ENCODE results near the gene ENPP3. TPM values are rescaled to one million over a fixed set of nuclear protein-coding genes. Genes with fewer than 3 reads are reported as not detected.

Gene ENPP3
- total and polyA plus RNA-seq, 2 experiments from 2014 or later: not detected

DNA sequence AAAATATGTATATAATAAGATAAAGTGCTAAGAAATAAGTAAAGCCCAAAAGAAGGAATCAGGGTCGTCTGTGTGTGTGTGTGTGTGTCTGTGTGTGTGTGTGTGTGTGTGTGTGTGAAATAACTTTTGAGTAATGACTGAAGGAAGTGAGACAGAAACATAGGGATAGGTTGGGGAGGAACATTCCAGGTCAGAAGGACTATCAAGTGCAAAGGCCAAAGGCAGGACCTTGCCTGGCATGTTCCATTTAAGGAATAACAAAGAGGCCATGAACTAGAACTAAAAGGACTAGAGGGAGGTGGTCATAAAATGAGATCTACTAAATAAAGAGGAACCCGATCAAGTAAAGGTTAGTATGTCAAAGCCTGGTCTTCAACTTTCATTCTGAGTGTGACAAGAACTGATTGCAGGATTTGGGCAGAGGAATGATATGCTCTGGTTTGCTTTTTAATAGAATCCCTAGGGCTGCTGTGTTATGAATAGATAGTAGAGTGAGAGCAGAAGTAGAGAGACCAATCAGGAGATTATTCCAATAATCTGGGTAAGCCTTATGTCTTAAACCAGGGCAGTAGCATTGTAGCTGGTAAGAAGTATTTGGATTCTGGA lies 6.9 kb downstream of the ENPP3 start:
- Histone ChIP-seq H3F3A (replicated peaks; ENCODE audit: low read depth) (no peaks in the 10 kb centered on the region), H3K4me3 (no peak overlapping the region), H3K79me2 (replicated peaks; ENCODE audit: insufficient read depth) (no peaks in the 10 kb centered on the region), H3K27ac (ENCODE audit: low read depth) (no peak overlapping the region), H2AFZ (no peak overlapping the region), H3K27me3 (ENCODE audit: insufficient read depth) (no peaks in the 10 kb centered on the region; the same call in 1 of the 2 replicates), H3K4me1 (ENCODE audit: insufficient read depth) (no peaks in the 10 kb centered on the region), H3K9me2 (ENCODE audit: insufficient read depth) (no peaks in the 10 kb centered on the region), H3K4me2 (no peak overlapping the region), H4K20me1 (replicated peaks; ENCODE audit: insufficient read depth) (no peaks in the 10 kb centered on the region), H3K36me3 (ENCODE audit: insufficient read depth) (no peaks in the 10 kb centered on the region)
- Mint-ChIP-seq H3K36me3 (ENCODE audit: low read depth) (no peaks in the 10 kb centered on the region), H3K9me3 (no peaks in the 10 kb centered on the region), H3K27me3 (ENCODE audit: insufficient read depth, low read depth, poor library complexity) (no peaks in the 10 kb centered on the region), H3K4me1 (no peaks in the 10 kb centered on the region), H3K4me3 (no peak overlapping the region), H3K27ac (no peak overlapping the region)
- no peak for TF ChIP-seq CREB1 (CRISPR knock-in tag; IDR thresholded peaks at IDR 0.05; ENCODE audit: low read depth)
- TF ChIP-seq POLR2AphosphoS5 (IDR thresholded peaks at IDR 0.05; ENCODE audit: low read depth): no peak
- TF ChIP-seq ZNF114 (CRISPR knock-in tag; IDR thresholded peaks at IDR 0.05): no peak
- TF ChIP-seq EZH2 (IDR thresholded peaks at IDR 0.05; ENCODE audit: low read depth, unreplicated experiment): no peak
- TF ChIP-seq, protein P1, sequence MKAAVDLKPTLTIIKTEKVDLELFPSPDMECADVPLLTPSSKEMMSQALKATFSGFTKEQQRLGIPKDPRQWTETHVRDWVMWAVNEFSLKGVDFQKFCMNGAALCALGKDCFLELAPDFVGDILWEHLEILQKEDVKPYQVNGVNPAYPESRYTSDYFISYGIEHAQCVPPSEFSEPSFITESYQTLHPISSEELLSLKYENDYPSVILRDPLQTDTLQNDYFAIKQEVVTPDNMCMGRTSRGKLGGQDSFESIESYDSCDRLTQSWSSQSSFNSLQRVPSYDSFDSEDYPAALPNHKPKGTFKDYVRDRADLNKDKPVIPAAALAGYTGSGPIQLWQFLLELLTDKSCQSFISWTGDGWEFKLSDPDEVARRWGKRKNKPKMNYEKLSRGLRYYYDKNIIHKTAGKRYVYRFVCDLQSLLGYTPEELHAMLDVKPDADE (IDR thresholded peaks at IDR 0.05): no peak
- TF ChIP-seq JUNB (IDR thresholded peaks at IDR 0.05; ENCODE audit: unreplicated experiment): no peak
- ATAC-seq: no peak
- no peak for DNase-seq (ENCODE audit: low spot score)

DNA sequence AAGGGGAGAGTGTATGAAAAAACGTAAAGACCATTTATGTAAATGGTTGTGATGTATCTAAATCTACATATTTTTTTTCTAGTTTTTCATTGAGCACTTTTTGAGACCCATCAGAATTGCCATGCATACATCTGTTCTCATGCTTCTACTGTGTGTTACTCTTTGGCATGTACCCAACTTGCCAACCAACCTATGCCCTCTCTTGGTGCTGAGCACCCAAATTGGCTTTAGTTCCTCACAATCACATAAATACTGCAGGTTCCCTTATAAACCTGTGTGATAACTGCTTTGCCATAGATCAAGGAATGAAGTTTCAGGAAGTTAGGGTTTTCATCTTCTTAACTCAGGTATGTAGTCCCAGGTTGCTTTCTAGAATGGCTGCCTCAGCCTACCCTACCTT lies 7.8 kb downstream of the ENPP3 start:
- Histone ChIP-seq H4K20me1 (replicated peaks; ENCODE audit: insufficient read depth) (no peaks in the 10 kb centered on the region), H3K27ac (ENCODE audit: low read depth) (no peak overlapping the region), H2AFZ (no peak overlapping the region), H3K9me2 (ENCODE audit: insufficient read depth) (no peaks in the 10 kb centered on the region), H3K79me2 (replicated peaks; ENCODE audit: insufficient read depth) (no peaks in the 10 kb centered on the region), H3K36me3 (ENCODE audit: insufficient read depth) (no peaks in the 10 kb centered on the region), H3K4me2 (no peak overlapping the region), H3K4me3 (no peak overlapping the region), H3K27me3 (ENCODE audit: insufficient read depth) (no peaks in the 10 kb centered on the region; the same call in 1 of the 2 replicates), H3K4me1 (ENCODE audit: insufficient read depth) (no peaks in the 10 kb centered on the region), H3F3A (replicated peaks; ENCODE audit: low read depth) (no peaks in the 10 kb centered on the region)
- no peak for DNase-seq (ENCODE audit: low spot score)
- Mint-ChIP-seq H3K36me3 (ENCODE audit: low read depth) (no peaks in the 10 kb centered on the region), H3K4me1 (no peaks in the 10 kb centered on the region), H3K9me3 (no peaks in the 10 kb centered on the region), H3K4me3 (no peak overlapping the region), H3K27me3 (ENCODE audit: insufficient read depth, low read depth, poor library complexity) (no peaks in the 10 kb centered on the region), H3K27ac (no peak overlapping the region)
- ATAC-seq: no peak
- no peak for TF ChIP-seq ZNF114 (CRISPR knock-in tag; IDR thresholded peaks at IDR 0.05)
- TF ChIP-seq, protein P1 (IDR thresholded peaks at IDR 0.05): no peak
- no peak for TF ChIP-seq CREB1 (CRISPR knock-in tag; IDR thresholded peaks at IDR 0.05; ENCODE audit: low read depth)
- TF ChIP-seq, protein P2, sequence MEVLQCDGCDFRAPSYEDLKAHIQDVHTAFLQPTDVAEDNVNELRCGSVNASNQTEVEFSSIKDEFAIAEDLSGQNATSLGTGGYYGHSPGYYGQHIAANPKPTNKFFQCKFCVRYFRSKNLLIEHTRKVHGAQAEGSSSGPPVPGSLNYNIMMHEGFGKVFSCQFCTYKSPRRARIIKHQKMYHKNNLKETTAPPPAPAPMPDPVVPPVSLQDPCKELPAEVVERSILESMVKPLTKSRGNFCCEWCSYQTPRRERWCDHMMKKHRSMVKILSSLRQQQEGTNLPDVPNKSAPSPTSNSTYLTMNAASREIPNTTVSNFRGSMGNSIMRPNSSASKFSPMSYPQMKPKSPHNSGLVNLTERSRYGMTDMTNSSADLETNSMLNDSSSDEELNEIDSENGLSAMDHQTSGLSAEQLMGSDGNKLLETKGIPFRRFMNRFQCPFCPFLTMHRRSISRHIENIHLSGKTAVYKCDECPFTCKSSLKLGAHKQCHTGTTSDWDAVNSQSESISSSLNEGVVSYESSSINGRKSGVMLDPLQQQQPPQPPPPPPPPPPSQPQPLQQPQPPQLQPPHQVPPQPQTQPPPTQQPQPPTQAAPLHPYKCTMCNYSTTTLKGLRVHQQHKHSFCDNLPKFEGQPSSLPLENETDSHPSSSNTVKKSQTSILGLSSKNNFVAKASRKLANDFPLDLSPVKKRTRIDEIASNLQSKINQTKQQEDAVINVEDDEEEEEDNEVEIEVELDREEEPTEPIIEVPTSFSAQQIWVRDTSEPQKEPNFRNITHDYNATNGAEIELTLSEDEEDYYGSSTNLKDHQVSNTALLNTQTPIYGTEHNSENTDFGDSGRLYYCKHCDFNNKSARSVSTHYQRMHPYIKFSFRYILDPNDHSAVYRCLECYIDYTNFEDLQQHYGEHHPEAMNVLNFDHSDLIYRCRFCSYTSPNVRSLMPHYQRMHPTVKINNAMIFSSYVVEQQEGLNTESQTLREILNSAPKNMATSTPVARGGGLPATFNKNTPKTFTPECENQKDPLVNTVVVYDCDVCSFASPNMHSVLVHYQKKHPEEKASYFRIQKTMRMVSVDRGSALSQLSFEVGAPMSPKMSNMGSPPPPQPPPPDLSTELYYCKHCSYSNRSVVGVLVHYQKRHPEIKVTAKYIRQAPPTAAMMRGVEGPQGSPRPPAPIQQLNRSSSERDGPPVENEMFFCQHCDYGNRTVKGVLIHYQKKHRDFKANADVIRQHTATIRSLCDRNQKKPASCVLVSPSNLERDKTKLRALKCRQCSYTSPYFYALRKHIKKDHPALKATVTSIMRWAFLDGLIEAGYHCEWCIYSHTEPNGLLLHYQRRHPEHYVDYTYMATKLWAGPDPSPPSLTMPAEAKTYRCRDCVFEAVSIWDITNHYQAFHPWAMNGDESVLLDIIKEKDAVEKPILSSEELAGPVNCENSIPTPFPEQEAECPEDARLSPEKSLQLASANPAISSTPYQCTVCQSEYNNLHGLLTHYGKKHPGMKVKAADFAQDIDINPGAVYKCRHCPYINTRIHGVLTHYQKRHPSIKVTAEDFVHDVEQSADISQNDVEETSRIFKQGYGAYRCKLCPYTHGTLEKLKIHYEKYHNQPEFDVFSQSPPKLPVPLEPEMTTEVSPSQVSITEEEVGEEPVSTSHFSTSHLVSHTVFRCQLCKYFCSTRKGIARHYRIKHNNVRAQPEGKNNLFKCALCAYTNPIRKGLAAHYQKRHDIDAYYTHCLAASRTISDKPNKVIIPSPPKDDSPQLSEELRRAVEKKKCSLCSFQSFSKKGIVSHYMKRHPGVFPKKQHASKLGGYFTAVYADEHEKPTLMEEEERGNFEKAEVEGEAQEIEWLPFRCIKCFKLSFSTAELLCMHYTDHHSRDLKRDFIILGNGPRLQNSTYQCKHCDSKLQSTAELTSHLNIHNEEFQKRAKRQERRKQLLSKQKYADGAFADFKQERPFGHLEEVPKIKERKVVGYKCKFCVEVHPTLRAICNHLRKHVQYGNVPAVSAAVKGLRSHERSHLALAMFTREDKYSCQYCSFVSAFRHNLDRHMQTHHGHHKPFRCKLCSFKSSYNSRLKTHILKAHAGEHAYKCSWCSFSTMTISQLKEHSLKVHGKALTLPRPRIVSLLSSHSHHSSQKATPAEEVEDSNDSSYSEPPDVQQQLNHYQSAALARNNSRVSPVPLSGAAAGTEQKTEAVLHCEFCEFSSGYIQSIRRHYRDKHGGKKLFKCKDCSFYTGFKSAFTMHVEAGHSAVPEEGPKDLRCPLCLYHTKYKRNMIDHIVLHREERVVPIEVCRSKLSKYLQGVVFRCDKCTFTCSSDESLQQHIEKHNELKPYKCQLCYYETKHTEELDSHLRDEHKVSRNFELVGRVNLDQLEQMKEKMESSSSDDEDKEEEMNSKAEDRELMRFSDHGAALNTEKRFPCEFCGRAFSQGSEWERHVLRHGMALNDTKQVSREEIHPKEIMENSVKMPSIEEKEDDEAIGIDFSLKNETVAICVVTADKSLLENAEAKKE (CRISPR knock-in tag; IDR thresholded peaks at IDR 0.05): no peak
- TF ChIP-seq EZH2 (IDR thresholded peaks at IDR 0.05; ENCODE audit: low read depth, unreplicated experiment): no peak
- TF ChIP-seq, protein P3, sequence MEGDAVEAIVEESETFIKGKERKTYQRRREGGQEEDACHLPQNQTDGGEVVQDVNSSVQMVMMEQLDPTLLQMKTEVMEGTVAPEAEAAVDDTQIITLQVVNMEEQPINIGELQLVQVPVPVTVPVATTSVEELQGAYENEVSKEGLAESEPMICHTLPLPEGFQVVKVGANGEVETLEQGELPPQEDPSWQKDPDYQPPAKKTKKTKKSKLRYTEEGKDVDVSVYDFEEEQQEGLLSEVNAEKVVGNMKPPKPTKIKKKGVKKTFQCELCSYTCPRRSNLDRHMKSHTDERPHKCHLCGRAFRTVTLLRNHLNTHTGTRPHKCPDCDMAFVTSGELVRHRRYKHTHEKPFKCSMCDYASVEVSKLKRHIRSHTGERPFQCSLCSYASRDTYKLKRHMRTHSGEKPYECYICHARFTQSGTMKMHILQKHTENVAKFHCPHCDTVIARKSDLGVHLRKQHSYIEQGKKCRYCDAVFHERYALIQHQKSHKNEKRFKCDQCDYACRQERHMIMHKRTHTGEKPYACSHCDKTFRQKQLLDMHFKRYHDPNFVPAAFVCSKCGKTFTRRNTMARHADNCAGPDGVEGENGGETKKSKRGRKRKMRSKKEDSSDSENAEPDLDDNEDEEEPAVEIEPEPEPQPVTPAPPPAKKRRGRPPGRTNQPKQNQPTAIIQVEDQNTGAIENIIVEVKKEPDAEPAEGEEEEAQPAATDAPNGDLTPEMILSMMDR (conservative IDR thresholded peaks at IDR 0.05; ENCODE audit: low read depth in 2 of 2): no peak
- TF ChIP-seq JUNB (IDR thresholded peaks at IDR 0.05; ENCODE audit: unreplicated experiment): no peak
- no peak for TF ChIP-seq STAT1 (IDR thresholded peaks at IDR 0.05; ENCODE audit: unreplicated experiment)
- TF ChIP-seq POLR2AphosphoS5 (IDR thresholded peaks at IDR 0.05; ENCODE audit: low read depth): no peak
